ENCODE measurements around the gene PMF1.

GRCh38 chr1:156211243-156211642, 1.6 kb upstream of the PMF1 start:
- TF ChIP-seq CTCF (IDR thresholded peaks at IDR 0.05) (no peak), POLR2A (IDR thresholded peaks at IDR 0.05) (no peak), POLR2AphosphoS5 (IDR thresholded peaks at IDR 0.05) (no peak)

Measured in prostate gland (tissue), 2 donors.